Adrenal gland (tissue), 5 donors: ENCODE measurements around the gene TMEM169.

ENCODE experiments used
- CTCF ChIP-seq, 6 experiments: fragments of 450-650 bp in 4 of 6; fragments of 200-600 bp in 2 of 6; sonication (generic) in 1 of 6; IDR thresholded peaks; 1 replicate in 5 of 6; 2 replicates in 1 of 6; pipeline versions ENCODE4 v1.5.1 to v1.8.0; 2016 to 2021; ENCODE audit warnings: antibody characterized with exemption in 6 of 6, mild to moderate bottlenecking in 2 of 6, moderate library complexity in 1 of 6
- POLR2A ChIP-seq, 2 donors: fragments of 450-650 bp; IDR thresholded peaks; one replicate each; pipeline ENCODE4 v1.6.1; 2017; ENCODE audit warnings: antibody characterized with exemption in 2 of 2, mild to moderate bottlenecking in 2 of 2, moderate library complexity in 1 of 2
- donor health status: DM: no; HTN: no; CAD: no.

GRCh38 chr2:216090369-216090786, 8.7 kb downstream of the TMEM169 start:
- TF ChIP-seq POLR2A (IDR thresholded peaks at IDR 0.05) = no peak
- no peak for TF ChIP-seq CTCF (IDR thresholded peaks at IDR 0.05)
